Colonic mucosa (tissue), 4 donors: Measurements from ENCODE around the gene SLC6A13. TPM values are rescaled to one million over a fixed set of nuclear protein-coding genes. Genes with fewer than 3 reads are reported as not detected.

Source experiments
- DNase-seq: peaks from one replicate; pipeline ENCODE4 v3.0.0-alpha.2; 2020
- H3K27ac ChIP-seq: fragments of 200-600 bp; one replicate; pipeline ENCODE4 v1.8.0; 2021
- H3K27me3 ChIP-seq: fragments of 200-600 bp; one replicate; pipeline ENCODE4 v1.8.0; 2021
- H3K36me3 ChIP-seq: fragments of 200-600 bp; one replicate; pipeline ENCODE4 v1.8.0; 2021
- H3K4me1 ChIP-seq: fragments of 200-600 bp; one replicate; pipeline ENCODE4 v1.8.0; 2021; ENCODE audit warnings: mild to moderate bottlenecking
- H3K4me3 ChIP-seq: fragments of 200-600 bp; one replicate; pipeline ENCODE4 v1.8.0; 2021
- H3K9ac ChIP-seq, 2 donors: one replicate each; pipeline ENCODE4 v1.7.0; 2013; ENCODE audit warnings: control low read depth in 2 of 2, low read depth in 2 of 2, low read length in 2 of 2
- H3K9me3 ChIP-seq: fragments of 200-600 bp; one replicate; pipeline ENCODE4 v1.8.0; 2021
- intact Hi-C: fragments of 100-400 bp; cut with DNase I; formaldehyde crosslinking; loops from one replicate; pipeline ENCODE4 v1.14.1; 2022
- total RNA-seq, 2 donors: library from RNA; stranded (reverse); fragmentation: NEBNext Ultra II Directional in 1 of 2; extraction: Animal tissue kit (Norgen Biotek cat#: 25700) in 1 of 2; gene quantifications; one replicate each; pipeline ENCODE4 v1.2.1, GENCODE V29; 2021
- TF ChIP-seq, protein P1 (sequence below): fragments of 200-600 bp; IDR thresholded peaks from one replicate; pipeline ENCODE4 v1.8.0; 2022; ENCODE audit warnings: antibody characterized with exemption, mild to moderate bottlenecking
- donor health status: healthy.
- donor health status: DM: no; HTN: no; CAD: no.
- donor health status: DM: no; HTN: no; CAD: no.

Gene SLC6A13
- total RNA-seq, 2 donors from 2014 or later = not detected

- H3K4me1 ChIP-seq = no peaks in the 10 kb centered on the region
- no peak overlapping the region for H3K4me3 ChIP-seq
- no peak overlapping the region for H3K9ac ChIP-seq
- no peaks in the 10 kb centered on the region for H3K36me3 ChIP-seq
- H3K27ac ChIP-seq = no peak overlapping the region
- no peaks in the 10 kb centered on the region for H3K9me3 ChIP-seq
- intact Hi-C loops = no loop called here
- no peaks in the 10 kb centered on the region for H3K27me3 ChIP-seq
- TF ChIP-seq, protein P1, sequence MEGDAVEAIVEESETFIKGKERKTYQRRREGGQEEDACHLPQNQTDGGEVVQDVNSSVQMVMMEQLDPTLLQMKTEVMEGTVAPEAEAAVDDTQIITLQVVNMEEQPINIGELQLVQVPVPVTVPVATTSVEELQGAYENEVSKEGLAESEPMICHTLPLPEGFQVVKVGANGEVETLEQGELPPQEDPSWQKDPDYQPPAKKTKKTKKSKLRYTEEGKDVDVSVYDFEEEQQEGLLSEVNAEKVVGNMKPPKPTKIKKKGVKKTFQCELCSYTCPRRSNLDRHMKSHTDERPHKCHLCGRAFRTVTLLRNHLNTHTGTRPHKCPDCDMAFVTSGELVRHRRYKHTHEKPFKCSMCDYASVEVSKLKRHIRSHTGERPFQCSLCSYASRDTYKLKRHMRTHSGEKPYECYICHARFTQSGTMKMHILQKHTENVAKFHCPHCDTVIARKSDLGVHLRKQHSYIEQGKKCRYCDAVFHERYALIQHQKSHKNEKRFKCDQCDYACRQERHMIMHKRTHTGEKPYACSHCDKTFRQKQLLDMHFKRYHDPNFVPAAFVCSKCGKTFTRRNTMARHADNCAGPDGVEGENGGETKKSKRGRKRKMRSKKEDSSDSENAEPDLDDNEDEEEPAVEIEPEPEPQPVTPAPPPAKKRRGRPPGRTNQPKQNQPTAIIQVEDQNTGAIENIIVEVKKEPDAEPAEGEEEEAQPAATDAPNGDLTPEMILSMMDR = no peak
- DNase-seq = no peak
Observed at GRCh38 chr12:174124-174523, 88.5 kb downstream of the SLC6A13 start.

- TF ChIP-seq, protein P1 = no peak
- Histone ChIP-seq H3K9me3 (no peaks in the 10 kb centered on the region), H3K4me1 (no peaks in the 10 kb centered on the region), H3K4me3 (no peak overlapping the region), H3K27ac (no peak overlapping the region), H3K27me3 (no peaks in the 10 kb centered on the region), H3K36me3 (no peaks in the 10 kb centered on the region), H3K9ac (no peak overlapping the region)
- intact Hi-C loops = no loop called here
- no peak for DNase-seq
Observed at GRCh38 chr12:172732-173161, 89.9 kb downstream of the SLC6A13 start.

GRCh38 chr12:171743-172676, 90.6 kb downstream of the SLC6A13 start:
- Histone ChIP-seq H3K27ac (no peak overlapping the region), H3K9ac (no peak overlapping the region), H3K4me3 (no peak overlapping the region), H3K36me3 (no peaks in the 10 kb centered on the region), H3K9me3 (no peaks in the 10 kb centered on the region), H3K27me3 (no peaks in the 10 kb centered on the region), H3K4me1 (no peaks in the 10 kb centered on the region)
- DNase-seq = peak; percentile 57
- TF ChIP-seq, protein P1 = no peak
- intact Hi-C loops = no loop called here

DNA sequence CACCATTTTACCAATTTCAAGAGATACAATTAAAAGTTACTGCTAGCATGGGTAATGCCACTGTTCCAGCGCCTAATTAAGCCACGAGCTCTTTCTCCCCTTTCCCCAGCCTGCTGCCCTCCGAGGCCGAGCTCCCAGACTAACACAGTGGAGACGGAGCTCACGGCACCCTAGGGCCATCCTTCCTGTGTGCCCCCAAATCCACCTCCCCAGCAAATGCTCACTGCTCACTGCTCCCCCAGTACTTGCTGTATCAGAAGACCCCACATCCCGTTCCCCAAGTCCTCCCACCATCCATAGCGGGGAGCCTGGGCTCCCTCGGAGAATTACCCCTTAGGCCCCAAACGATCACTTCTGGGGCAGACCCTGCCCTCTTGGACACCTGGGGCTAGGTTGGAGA, 91.4 kb downstream of the SLC6A13 start:
- intact Hi-C loops = no loop called here

More for the DNA sequence above, 91.4 kb downstream of the SLC6A13 start:
- H3K9ac ChIP-seq = no peak overlapping the region
- no peaks in the 10 kb centered on the region for H3K36me3 ChIP-seq
- no peaks in the 10 kb centered on the region for H3K27me3 ChIP-seq
- H3K4me1 ChIP-seq = no peaks in the 10 kb centered on the region
- no peaks in the 10 kb centered on the region for H3K9me3 ChIP-seq
- H3K4me3 ChIP-seq = no peak overlapping the region
- TF ChIP-seq, protein P1 = no peak
- DNase-seq = no peak
- no peak overlapping the region for H3K27ac ChIP-seq

Other genes starting within 250 kb of the SLC6A13 start
- gene IQSEC3, start 196.1 kb downstream of the SLC6A13 start, total RNA-seq = under 1 TPM in 1 of 2 donors, not detected in 1; 0.16 TPM
- 1 to 10 TPM in 1 of 2 donors, under 1 TPM in 1; 0.16 to 2.5 TPM for gene SLC6A12, start 48.7 kb downstream of the SLC6A13 start, total RNA-seq
- 10 to 100 TPM; 60.3 to 64.3 TPM for gene KDM5A, start 126.5 kb upstream of the SLC6A13 start, total RNA-seq
- 10 to 100 TPM in 1 of 2 donors, 1 to 10 TPM in 1; 5.1 to 12.5 TPM for gene CCDC77, start 138.8 kb upstream of the SLC6A13 start, total RNA-seq
- 10 to 100 TPM; 73.7 to 84.0 TPM for gene B4GALNT3, start 197.1 kb upstream of the SLC6A13 start, total RNA-seq